HG03565 (cell line): Measurements from ENCODE around the gene PTPRJ.
A peak's percentile ranks its signal among the peaks of the same experiment; 100 is the strongest.

Experiments used
- ATAC-seq: cut with Tn5 transposase; IDR thresholded peaks from one replicate; pipeline ENCODE4 v1.9.1; 2021; ENCODE audit warnings: mild to moderate bottlenecking, moderate library complexity; ENCODE audit not compliant: unreplicated experiment

PTPRJ gene

DNA sequence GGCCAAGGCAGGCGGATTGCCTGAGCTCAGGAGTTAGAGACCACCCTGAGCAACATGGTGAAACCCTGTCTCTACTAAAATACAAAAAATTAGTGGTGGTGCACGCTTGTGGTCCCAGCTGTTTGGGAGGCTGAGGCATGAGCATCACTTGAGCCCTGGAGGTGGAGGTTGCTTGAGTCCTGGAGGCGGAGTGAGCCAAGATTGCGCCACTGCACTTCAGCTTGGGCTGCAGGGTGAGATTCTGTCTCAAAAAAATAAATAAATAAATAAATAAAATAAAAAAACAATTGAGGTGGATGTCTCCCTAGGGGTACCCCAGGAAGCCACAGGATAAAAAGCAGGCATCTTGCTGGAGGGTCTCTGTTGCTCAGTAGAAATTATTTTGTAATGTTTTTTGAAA is 14.1 kb downstream of the PTPRJ start:
- ATAC-seq = no peak

DNA sequence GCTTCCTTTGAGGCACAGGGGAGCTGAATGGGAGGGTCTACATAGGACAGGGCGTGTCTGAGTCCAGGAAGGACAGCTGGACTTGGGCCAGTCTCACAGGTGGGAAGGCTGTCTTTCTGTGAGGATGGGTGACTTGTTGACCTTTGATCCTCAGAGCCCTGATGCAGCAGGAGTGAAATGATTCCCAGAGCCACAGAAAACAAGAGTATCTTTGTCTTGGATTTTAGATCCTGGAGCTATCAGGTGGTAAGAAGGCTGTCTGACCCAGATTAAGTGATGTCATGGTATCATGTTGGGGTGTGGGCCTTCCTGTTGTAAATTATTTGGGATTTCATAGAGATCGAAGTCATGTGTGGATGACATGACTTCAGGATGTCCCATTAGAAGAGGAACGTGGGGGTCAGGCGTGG is 15.0 kb downstream of the PTPRJ start:
- no peak for ATAC-seq

DNA sequence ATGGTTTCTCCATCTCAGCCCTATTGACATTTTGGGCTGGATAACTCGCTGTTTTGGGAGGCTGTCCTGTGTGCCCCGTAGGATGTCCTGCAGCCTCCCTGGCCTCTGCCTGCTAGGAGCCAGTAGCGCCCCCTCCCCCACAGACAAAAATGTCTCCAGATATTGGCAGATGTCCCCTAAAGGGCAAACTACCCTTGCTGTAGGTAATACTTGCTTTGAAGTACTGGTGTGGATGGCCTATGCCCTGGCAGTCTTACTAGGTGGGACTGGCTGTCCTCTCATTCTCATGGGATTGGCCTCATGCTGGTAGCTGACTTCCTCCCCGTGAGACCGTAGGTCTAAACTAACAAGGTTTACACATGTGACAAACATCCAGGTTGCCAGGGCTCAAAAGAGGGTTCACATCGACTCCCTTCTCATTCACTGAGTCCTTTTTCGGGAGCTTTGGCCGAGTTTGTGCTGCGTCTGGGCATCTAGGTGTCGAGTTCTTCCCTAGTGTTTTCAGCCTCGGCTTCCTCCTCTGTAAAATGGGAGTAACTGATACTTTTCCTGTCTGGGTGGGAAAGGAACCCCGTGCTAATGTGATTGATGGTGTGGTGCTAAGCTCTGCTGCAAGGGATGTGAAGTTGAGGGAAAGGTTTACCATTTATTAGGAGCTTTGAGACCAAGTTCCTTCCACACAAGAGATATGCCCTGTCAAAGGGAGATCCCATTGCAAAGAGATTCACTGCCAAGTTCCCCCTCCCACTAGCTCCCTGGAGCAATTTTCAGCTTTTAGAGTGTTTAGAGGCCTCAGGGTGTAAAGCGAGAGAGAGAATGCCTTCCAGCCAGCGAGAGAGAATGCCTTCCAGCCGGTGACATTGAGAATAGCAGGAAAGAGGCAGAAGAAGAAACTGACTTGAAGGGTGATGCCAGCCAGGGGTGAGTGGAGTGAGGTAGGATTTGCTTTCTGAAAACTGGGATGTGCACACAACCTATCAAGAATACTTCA is 17.0 kb downstream of the PTPRJ start:
- no peak for ATAC-seq

DNA sequence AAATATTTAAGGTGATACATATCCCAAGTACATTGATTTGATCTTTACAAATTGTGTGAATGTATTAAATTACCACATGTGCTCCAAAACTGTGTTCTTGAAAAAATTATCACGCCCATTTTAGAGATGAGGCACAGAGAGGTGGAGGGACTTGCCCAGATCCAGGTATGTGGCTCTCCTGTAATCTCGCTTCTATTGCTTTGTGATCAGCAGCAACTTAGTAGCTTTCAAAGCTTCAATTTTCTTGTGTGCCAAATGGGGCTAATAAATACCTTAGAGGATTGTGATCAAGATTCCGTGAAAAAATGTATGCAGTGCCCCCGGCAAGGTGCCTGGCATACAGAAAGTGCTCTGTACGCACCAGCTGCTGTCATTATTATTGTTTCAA is 18.0 kb downstream of the PTPRJ start:
- no peak for ATAC-seq

DNA sequence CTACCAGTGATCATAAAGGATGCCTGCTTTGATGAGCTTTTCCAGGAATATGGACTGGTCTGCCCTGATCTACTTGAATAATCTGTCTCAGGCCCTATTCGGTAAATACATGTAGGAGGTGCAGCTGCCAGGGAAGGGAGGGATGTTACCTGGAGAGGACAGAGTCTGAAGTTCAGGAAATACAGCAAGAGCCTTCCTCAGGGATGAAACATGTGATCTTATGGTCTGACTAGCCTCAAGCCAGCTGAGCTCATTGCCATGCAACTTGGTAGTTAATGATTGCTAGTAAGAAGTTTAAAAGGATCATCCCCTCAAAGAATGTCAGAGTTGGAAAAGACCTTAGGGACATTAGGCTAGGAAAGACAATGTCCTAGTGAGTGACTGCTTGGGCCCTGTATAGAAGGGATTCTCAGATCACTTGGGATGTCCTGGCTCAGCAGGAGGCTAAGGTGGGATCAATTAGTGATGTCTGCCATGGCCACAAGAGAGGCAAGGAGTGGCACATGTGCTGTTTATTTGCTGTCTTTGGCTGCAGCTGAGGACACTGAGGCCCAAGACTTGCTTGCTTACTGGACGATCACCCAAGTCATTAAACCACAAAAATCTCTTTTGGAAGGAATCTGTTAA is 18.5 kb downstream of the PTPRJ start:
- ATAC-seq = no peak

DNA sequence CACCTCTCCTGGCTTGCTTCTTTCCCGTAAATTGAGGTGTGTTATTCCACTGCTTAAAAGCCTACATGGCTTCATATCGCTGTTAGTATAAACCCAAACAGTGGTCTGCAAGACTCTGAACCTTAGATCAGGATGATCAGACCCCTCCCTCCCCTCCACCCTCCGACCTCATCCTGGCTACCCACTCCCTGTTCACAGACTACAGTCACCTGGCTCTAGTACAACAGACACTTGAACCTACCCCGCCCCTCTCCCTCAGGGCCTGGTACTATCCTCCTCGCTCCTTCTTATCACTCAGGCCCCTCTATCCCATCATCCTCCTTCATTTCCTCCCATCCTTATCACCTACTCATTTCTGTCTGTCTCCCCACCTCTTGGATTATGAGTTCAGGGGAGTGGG is 20.1 kb downstream of the PTPRJ start:
- no peak for ATAC-seq

DNA sequence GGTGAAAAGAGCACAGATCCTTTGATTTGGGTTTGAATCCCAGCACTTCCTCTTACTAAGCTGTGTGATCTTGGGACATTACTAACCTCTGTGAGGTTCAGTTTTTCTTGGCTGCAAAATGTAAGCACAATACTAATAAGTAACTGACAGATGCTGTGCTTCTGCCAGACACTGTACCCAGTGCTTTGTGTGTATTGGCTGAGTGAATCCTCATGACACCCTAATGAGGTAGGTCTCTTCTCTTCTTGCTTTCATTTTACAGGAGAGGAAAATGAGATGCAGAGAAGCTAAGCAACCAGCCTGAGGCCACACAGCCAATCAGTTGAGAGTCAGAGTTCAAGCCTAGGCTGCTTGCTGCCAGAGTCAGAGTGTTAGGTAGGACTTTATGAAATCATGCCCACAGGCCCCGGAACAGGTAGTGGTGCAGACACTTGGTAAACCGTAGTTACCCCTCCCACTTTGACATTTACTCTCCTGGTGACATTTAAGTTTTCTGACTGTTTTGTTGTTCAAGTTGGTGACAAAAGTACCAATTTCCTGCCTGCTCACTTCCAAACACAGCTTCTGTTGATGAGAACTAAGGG is 21.2 kb downstream of the PTPRJ start:
- peak; percentile 57 for ATAC-seq

DNA sequence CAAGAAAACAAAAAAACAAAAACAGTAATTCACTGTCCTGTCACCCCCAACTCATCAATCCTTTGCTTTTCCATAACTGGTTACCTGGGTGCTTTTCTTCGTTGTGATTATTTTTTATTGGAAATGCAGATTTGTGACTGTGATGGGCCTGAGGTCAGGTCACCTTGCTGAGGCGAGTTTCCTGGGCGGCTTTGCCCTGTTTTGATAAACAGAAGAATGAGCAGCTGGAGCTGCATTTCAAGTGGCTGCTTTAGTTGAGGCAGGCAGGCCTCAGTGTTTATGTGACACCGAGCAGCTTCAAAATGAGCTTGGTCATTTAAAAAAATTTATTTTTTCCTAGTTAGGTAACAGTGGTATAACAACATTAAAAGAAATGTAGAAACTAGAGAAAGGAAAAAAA is 22.2 kb downstream of the PTPRJ start:
- no peak for ATAC-seq

DNA sequence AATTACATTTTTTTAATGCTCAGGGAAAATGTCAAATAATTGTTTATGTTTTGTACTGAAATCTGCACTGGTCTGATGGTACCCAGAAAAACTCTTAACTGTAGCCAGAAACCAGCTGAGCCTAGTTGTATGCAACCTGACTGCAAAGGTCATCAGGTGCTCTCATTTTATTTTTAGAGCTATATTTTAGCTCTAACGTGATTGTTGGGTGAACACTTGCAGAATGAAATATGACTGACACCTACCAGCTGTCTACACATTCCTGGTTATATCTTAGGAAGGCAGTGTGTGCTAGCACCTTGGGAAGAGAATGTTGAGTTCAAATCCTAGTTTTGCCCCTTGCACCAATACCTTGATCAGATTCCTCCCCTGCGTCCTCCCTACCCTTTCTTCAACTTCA is 23.6 kb downstream of the PTPRJ start:
- ATAC-seq = no peak

DNA sequence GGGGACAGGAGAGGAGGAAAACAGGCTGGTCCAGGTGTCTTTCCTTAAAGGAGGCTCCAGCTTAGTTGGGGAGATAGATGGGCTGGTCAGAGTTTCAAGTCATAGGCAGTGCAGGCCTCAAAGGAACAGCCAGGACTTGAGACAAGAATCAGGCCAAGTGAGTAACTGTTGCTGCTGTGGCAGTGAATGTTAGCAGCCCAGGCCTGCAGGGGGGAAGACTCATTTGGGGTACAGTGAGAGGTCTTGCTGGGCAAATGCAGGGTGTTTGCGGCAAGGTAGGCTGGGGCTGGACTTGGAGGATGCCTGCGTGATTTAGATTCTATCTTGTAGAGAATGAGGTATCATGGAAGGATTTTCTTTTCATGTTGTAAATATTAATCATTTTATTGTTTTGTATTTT is 24.1 kb downstream of the PTPRJ start:
- ATAC-seq = no peak

DNA sequence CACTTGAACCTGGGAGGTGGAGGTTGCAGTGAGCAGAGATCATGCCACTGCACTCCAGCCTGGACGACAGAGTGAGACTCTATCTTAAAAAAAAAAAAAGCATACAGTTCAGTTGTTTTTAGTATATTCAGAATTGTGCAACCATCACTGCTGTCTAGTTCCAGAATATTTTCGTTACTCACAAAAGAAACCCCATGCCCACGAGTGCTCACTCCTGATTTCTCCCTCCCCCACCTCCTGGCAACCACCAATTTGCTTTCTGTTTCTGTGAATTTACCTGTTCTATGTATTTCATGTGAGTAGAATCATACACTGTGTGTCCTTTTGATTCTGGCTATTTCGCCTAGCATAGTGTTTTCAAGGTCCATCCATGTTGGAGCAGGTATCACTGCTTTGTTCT is 24.8 kb downstream of the PTPRJ start:
- ATAC-seq = no peak

DNA sequence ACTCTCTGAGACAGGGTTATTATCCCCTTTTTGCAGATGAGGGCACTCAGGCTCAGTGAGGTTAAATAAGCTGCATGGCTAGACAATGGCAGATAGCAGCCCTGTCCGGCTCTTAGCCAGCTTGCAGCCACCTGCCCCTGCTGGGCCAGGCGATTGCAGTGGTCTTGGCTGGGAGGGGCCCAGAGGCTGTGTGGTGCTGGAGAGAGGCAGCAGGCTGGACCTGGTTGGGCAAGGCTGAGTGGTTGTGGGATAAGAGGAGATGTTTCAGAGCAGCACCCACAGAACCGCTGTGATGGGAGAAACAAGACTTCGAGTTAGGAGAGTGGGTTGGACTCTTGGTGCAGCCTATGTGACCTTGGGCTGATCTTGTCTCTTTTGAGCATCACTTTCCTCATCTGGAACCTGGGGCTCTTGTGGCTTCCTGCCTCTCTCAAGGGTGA is 25.5 kb downstream of the PTPRJ start:
- ATAC-seq = no peak

DNA sequence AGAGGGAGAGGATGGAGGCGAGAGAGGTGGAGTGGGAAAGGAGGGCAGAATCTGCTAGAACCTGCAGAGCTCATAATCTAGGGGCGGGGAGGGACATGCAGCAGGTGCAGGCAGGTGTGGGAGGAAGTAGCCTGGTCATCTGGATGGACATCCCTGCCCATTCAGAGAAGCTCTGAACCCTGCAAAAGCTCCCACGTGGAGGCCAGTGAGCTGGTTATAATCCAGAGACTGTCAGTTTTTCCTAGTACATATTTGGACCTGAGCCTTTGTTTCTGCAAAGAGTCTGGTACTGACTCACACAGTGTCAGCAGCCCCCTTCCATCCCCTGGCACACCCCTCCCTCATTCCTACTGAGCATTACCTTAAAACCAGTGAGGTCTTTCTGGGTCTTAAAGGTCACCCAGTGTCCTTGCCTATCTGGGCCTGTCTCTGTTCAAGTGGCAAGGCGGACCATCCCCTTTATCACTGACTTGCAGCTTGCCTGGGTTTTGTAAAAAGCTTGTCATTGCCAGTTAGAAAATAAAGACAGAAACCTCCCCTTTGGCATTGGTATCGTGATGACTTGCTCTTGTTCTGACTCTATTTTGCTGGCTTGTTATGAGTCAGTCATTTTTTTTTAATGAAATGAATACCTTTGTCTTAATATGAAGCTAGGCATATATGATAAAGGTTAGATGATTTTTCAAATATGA is 26.1 kb downstream of the PTPRJ start:
- ATAC-seq = peak; percentile 51

DNA sequence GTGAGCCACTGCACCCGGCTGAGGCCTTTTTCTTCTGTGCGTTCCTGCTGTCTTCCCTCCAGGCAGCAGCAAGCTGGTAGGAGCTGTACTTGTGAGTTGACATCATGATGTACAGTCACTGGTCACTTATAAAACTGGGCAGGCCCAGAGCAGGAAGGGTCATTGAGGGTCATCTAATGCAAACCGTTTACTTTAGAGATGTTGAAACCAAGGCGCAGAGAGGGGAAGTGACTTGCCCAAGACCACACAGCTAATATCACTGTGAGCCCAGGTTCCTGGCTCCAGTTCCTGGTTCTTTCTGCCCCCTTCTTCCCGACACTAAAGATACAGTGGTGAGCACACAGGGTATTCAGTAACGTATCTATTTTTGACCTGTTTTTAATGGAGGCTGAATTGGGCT is 27.3 kb downstream of the PTPRJ start:
- no peak for ATAC-seq

DNA sequence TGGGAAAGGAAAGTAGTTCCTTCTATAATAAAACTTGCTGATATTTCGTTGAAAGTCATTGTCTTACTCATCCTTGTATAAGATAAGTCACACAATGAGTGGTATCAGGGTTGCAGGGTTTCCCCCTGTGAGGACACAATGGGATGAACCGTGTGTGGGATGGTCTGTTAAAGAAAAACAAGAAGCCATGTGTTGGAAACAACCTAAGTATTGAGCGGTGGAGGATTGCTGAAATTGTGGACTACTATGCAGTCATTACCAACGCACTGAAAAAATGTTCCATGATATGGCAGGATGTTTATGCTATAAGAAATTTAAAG is 28.6 kb downstream of the PTPRJ start:
- peak; percentile 56 for ATAC-seq

DNA sequence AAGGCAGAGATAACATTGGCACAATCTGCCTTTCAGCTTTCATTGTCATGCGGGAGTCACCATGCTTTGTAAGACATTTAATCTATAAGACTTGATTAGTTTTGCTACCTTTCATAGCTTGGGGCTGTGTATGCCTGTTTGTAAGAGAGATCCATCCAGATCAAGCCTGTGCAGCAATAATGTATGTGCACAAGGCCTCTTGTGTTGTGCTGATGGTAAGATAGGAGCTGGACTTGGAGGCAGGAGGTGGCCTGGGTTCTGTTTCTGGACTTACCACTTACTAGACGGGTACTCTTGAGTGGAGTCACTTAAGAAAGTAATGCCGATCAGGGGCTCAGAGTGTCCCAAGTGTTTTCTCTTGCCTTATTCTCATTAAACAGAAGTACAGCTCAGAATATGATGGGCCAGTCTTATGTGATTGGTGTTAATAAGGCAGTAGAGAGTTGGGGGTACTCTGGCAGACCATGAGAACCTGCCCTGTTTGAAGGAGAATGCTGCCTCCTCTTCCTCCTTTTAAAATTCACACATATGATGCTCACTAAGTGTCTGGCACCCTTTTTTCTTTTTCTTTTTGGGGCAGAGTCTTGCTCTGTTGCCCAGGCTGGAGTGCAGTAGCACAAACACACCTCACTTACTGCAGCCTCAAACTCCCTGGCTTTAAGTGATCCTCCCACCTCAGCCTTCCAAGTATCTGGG is 30.9 kb downstream of the PTPRJ start:
- no peak for ATAC-seq

DNA sequence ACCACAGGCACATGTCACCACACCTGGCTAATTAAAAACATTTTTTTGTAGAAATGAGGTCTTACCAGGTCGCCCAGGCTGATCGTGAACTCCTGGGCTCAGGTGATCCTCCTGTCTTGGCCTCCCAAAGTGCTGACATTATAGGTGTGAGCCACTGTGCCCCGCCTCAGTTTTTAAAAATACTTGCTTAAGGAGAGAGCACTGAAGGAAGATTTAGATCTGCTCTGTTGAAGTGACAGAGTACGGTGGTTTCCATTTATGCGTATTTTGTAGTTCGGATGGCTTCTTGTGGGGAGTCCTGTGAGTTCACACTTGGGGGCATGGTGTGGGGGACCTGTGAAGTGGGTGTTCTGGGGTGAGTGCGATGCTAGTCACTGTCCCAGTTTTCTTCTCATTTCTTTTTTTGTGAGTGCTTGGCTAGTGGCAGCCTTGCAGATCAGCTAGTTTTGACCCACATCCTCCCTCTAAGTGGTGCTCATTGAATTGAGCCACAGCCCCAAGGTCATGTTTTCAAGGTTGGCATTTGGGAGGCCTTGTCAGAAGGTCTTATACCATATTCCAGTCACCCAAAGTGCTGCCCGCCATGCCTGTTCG is 31.5 kb downstream of the PTPRJ start:
- ATAC-seq = no peak

DNA sequence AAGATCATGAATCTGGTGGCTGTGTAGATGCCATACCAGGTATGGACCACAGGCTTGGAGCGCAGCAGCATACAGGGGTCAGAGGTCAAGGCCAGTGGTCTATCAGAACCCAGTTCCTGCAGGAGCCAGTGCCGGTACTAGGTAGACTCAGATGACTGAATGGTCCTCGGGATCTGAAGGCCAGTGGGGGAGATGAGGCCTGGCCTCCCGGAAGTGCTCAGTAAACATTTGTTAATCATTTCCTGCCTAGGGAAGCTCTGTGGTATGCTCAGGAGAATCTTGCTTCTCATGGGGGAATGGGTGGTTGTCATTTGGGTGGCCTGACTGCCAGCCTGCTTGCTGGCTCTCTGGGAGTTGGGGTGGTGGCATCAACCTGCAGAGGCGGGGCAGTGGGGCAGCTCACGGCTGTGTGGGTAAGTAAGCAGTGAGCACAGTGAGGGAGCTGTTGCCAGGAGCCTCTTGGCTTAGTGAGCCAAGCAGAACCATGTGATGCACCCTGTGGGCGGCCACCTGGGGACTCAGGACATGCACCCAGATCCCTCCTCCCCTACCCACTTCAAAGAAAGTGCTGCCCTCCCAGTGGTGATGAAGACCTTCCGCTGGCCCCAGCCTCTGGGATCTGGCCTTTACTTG is 33.0 kb downstream of the PTPRJ start:
- no peak for ATAC-seq

DNA sequence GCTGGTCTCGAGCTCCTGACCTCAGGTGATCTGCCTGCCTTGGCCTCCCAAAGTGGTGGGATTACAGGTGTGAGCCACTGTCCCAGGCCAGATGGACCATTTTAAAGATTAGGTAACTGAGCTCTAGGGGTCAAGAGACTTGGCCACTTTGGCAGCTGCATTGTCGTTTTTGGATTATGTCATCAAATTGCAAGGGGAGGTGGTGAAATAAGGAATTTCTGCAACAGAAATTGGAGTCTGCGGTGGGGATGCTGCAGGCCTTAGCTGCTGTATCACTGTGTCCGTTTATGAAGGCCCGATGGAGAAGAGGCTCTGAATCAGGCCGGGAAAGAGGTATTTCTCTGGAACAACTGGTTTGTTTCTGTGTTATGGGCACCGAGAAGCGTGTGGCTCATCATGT is 34.6 kb downstream of the PTPRJ start:
- no peak for ATAC-seq
